Upper lobe of left lung (tissue), 4 donors: Measurements from ENCODE around the gene SF3B6.

Experiments
- POLR2A ChIP-seq, 4 donors: fragments of 450-650 bp; IDR thresholded peaks; one replicate each; pipeline ENCODE4 v1.5.1; 2016 to 2017; ENCODE audit warnings: antibody characterized with exemption in 4 of 4, mild to moderate bottlenecking in 2 of 4
- TF ChIP-seq, protein P1 (sequence below), 6 experiments: fragments of 450-650 bp in 4 of 6; fragments of 200-600 bp in 2 of 6; sonication (generic) in 2 of 6; IDR thresholded peaks; one replicate each; pipeline ENCODE4 v1.5.1; 2016 to 2019; ENCODE audit warnings: antibody characterized with exemption in 6 of 6

GRCh38 chr2:24076849-24077534 lies 866 bp upstream of the SF3B6 start:
- peak in 3 of 4 donors; percentile 44 to 77 (median 67) for TF ChIP-seq POLR2A (IDR thresholded peaks at IDR 0.05)
- TF ChIP-seq, protein P1, sequence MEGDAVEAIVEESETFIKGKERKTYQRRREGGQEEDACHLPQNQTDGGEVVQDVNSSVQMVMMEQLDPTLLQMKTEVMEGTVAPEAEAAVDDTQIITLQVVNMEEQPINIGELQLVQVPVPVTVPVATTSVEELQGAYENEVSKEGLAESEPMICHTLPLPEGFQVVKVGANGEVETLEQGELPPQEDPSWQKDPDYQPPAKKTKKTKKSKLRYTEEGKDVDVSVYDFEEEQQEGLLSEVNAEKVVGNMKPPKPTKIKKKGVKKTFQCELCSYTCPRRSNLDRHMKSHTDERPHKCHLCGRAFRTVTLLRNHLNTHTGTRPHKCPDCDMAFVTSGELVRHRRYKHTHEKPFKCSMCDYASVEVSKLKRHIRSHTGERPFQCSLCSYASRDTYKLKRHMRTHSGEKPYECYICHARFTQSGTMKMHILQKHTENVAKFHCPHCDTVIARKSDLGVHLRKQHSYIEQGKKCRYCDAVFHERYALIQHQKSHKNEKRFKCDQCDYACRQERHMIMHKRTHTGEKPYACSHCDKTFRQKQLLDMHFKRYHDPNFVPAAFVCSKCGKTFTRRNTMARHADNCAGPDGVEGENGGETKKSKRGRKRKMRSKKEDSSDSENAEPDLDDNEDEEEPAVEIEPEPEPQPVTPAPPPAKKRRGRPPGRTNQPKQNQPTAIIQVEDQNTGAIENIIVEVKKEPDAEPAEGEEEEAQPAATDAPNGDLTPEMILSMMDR (IDR thresholded peaks at IDR 0.05): no peak
